PC-9 (cell line): Measurements from ENCODE around the gene EGF.

Experiments used
- CTCF ChIP-seq: fragments of 200-600 bp; sonication (generic); conservative IDR thresholded peaks from 2 replicates; pipeline ENCODE4 v1.6.1; 2017; ENCODE audit warnings: mixed run types, antibody characterized with exemption, mild to moderate bottlenecking, moderate library complexity
- EZH2 ChIP-seq: fragments of 200-600 bp; sonication (generic); IDR thresholded peaks from 2 replicates; pipeline ENCODE4 v1.8.0; 2017; ENCODE audit warnings: antibody characterized with exemption, low read depth

- TF ChIP-seq CTCF (no peak), EZH2 (no peak)
Observed at GRCh38 chr4:109872065-109872464, 40.6 kb upstream of the EGF start.
